GM21825 (cell line): Measurements from ENCODE around the gene CHRM5.

ENCODE experiments used
- ATAC-seq: cut with Tn5 transposase; IDR thresholded peaks from one replicate; pipeline ENCODE4 v1.9.1; 2021; ENCODE audit warnings: mild to moderate bottlenecking, moderate library complexity; ENCODE audit not compliant: unreplicated experiment

The CHRM5 gene

GRCh38 chr15:34084086-34084485 is 115.8 kb downstream of the CHRM5 start:
- ATAC-seq: no peak

GRCh38 chr15:34085746-34086145 is 117.4 kb downstream of the CHRM5 start:
- ATAC-seq: no peak

GRCh38 chr15:34099914-34100313 is 131.6 kb downstream of the CHRM5 start:
- ATAC-seq: no peak

DNA sequence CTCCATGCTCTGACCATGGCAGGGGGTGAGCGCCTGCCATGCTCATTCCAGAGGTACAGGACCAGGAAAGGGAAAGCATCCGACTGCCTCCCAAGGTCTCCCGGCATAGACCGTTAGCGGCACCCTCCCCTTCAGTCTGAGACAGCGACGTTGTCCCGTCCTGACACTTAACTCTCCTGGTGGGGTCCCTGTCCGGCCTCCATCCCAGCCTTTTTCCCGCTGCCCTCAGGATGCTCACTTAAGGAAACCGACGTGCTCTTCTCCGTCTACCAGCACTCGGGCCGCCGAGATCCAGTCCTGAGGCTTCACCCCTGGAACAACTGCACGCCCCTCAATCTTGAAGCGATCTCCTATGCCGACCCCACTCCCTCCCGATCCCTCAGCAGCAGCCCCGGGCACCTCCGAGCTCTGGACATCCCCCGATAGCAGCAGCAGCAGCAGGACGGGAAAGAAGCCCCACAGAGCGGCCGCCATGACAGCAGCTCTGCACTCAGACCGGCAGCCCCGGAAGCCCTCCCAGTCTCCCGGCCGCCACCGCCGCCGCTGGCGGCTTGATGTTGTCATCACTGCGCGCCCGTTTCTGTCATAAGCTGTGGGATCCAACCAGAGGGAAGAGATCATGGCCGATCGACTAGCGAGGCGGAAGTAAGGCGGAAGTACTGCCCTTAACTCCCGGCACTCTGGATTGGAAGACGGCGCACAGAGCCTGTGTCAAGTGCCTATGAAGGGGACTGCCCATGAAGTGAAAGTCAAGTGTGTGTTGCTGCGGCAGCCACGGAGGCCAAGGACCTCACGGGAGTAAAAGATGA is 133.3 kb downstream of the CHRM5 start, which contains the start of the genes EMC7 and PGBD4:
Gene EMC7 (minus strand): TSS at position 497 of the 809 bp plus-strand sequence. CDS start 23 bp downstream, at position 474.
Gene PGBD4 (plus strand): TSS at position 718 of the 809 bp plus-strand sequence. CDS start 449 bp downstream, outside the sequence.
- peak; percentile 97 for ATAC-seq

GRCh38 chr15:34102175-34102925 is 134.1 kb downstream of the CHRM5 start:
- no peak for ATAC-seq

- no peak for ATAC-seq
These were observed 138.1 kb downstream of the CHRM5 start for GRCh38 chr15:34106423-34106822.

GRCh38 chr15:34107315-34107714 is 139.0 kb downstream of the CHRM5 start:
- ATAC-seq: no peak

- no peak for ATAC-seq
These were observed 141.7 kb downstream of the CHRM5 start for GRCh38 chr15:34109797-34110663.

DNA sequence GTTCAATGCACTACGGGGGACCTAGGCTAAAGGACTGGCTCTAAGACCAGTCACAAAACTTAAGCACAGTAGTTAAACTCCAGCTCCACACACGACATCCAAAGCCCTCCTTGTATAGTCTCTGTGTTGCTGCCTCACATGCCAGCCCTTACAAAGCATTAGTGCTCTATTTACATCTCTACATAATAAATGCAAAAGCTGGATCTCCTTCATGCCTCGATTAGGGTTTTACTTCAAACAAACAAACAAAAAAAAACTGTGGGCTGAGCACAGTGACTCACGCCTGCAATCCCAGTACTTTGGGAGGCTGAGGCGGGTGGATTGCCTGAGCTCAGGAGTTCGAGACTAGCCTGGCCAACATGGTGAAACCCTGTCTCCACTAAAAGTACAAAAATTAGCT is 143.2 kb downstream of the CHRM5 start:
- ATAC-seq: no peak

DNA sequence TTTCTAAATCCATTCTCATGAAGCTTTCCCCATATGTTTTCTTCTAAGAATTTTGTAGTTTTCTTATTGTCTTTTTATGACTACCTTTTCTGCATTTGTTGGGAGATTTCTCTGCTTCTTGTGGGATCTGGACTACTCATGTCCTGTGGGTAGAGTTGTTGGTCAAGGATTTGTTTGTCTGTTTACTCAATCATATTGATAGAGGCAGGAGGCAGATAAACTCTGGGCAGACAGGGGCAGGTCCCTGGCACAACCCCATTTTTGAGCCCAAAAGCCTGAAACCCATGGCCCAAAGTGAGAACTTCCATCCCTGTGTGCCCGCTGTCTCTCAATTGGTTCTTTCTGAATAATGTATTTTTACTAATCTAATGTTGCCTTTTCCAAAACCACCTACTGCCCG is 145.9 kb downstream of the CHRM5 start:
- no peak for ATAC-seq

- no peak for ATAC-seq
These were observed 146.4 kb downstream of the CHRM5 start for GRCh38 chr15:34114739-34115138.

- ATAC-seq: no peak
These were observed 148.3 kb downstream of the CHRM5 start for GRCh38 chr15:34116620-34117019.
